Activated T-helper 9 cell treated with anti-CD3 and anti-CD28 coated beads, Interleukin-2, amount 50 U/mL, for 16 hours (primary cell): Measurements from ENCODE around the gene TECTA.

Experiments
- DNase-seq: peaks from one replicate; pipeline ENCODE4 v3.0.0-alpha.2; 2020; ENCODE audit warnings: low read depth

The TECTA gene, protein sequence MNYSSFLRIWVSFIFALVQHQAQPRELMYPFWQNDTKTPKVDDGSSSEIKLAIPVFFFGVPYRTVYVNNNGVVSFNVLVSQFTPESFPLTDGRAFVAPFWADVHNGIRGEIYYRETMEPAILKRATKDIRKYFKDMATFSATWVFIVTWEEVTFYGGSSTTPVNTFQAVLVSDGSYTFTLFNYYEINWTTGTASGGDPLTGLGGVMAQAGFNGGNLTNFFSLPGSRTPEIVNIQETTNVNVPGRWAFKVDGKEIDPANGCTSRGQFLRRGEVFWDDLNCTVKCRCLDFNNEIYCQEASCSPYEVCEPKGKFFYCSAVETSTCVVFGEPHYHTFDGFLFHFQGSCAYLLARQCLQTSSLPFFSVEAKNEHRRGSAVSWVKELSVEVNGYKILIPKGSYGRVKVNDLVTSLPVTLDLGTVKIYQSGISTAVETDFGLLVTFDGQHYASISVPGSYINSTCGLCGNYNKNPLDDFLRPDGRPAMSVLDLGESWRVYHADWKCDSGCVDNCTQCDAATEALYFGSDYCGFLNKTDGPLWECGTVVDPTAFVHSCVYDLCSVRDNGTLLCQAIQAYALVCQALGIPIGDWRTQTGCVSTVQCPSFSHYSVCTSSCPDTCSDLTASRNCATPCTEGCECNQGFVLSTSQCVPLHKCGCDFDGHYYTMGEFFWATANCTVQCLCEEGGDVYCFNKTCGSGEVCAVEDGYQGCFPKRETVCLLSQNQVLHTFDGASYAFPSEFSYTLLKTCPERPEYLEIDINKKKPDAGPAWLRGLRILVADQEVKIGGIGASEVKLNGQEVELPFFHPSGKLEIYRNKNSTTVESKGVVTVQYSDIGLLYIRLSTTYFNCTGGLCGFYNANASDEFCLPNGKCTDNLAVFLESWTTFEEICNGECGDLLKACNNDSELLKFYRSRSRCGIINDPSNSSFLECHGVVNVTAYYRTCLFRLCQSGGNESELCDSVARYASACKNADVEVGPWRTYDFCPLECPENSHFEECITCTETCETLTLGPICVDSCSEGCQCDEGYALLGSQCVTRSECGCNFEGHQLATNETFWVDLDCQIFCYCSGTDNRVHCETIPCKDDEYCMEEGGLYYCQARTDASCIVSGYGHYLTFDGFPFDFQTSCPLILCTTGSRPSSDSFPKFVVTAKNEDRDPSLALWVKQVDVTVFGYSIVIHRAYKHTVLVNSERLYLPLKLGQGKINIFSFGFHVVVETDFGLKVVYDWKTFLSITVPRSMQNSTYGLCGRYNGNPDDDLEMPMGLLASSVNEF (N-terminal part only)

DNA sequence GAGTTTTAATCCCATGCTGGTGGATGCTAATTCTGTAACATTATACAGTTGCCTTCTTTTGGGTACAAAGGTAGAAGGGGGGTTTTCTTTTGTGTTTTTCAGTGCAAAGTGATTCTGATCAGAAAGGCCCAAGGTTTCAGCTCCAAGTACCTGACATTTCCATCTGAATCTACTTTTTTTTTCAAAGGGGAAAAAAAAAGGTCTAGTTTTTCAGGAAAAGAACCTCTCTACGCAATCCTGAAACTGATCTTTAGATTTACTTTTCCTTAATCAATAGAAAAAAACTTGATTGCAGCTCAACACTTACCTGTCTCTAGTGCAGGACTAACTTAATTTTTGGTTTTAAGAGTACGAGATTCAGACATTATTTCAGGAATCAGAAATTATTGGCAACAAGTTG, at the start of gene TECTA:
TECTA (plus strand) TSS at position 301 of the 400 bp plus-strand sequence. CDS start 1,423 bp downstream, outside the sequence.
- no peak for DNase-seq

DNA sequence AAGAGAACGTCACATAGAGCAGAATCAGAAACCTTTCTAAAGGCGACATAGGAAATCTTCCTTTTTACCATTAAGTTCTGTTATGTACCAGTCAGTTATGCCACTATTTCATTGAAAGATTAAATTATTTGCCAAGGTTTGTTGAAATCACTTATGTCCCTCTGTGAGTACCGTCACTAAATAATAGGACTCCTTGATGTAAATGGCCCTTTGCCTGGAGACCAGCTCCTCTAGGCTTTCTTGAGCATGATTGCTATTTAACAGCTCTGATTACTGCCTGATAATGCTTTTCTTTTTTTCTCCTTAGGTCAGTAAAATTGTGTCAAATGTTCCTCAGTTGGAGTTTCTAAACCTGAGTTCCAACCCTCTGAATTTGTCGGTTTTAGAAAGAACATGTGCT, 47.8 kb upstream of the TECTA start:
- DNase-seq, result no peak

DNA sequence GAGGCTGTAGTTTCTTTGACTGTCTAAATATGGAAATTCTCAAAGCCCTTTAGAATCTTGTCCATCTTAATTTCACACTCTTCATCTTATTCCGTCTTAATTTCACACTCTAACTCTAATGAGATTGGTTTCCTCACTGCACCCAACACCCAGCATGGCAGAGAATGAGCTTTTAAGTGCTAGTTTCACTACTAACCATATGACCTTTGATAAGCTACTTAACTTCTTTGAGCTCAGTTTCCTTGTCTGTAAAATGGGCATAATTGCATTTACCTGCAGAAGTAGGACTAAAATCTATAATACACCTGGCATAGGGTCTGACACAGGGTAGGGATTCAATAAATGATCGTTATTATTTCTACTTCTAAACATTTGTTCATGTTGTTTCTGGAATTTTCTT, 46.8 kb upstream of the TECTA start:
- DNase-seq, result no peak

DNA sequence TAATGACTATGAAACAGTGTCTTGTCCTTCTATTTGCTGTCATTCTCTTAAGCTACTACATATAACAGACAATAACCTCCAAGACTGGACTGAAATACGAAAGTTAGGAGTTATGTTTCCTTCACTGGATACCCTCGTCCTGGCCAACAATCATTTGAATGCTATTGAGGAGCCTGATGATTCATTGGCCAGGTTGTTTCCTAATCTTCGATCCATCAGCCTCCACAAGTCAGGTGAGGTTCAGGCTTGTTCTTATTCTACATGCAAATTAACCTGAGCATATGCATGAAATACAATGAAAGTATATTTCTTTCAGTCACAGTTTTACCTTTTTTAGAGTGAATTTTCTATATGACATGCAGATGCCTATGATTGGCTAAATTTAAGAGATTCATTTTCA, 46.0 kb upstream of the TECTA start:
- DNase-seq, result no peak

DNA sequence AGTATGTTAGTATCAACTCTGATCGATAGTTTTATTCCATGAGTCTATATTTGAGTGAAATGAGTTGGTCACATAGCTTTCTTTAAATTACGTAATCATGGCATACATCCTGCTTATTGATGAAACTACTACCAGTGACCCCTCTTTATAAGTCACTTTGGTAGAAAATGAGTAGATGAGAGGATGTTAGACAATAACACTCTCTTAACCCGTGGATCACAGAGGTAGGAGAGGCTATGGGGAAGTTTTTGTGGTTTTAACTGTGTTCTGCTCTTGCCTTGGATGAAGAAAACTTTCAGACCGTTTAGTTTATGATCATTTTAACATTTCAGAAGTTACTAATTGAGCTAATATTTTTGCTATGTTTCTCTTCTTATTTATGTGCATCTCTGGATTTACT, 43.1 kb upstream of the TECTA start:
- no peak for DNase-seq

DNA sequence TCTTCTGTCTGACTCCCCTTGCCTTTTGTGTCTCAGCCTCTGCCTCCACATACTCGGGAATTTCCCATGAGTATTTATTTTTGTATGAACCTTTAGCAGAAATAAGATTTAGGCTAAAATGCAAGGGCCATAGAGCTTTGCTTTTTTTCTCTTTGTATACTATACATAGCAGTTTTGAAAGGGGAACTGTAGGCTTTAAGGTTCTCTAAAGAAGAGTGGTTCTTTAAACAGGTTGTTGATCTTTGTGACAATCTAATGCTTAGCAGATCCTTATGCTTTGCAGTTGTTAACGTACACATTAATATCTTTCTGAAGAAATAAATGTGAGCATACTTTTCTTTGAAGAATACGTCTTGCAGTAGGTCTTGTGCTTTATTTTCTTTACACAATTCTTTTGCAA, 42.1 kb upstream of the TECTA start:
- no peak for DNase-seq

DNA sequence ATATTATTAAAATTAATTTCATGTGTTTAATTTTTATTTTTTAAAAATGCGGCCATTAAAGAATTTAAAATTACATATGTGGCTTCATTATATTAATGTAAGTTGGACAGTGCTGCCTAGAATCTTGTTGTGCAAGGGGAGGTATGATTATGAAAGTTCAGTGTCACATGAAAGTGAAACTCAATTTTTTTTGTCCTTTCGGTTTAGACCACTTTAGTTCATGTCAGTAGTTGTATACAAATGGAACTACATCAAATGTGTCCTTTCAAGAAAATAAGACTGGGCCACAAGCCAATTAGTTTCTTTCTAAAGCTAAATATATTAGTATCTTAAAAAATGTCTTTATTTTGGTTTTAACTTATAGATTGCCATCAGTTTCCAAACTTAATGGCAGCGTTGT, 41.4 kb upstream of the TECTA start:
- no peak for DNase-seq

DNA sequence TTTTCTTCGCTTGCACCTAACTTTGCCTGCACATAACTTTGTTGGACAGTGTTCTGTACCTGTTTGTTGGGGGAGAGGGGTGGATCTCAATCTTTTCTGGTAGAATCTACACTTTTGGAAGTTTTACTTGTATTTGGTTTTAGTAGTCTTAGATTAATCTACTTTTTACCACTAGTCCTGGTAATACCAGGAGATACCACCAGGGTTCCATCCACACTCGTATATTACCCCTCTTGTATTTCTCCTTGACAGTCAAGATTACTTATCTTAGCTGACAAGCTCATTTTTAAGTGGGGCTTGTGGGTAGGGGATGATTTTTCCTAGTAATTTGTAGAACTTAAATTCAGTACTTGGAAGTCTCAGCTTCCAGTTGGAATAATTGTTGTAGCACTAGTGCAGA, 37.3 kb upstream of the TECTA start:
- no peak for DNase-seq

DNA sequence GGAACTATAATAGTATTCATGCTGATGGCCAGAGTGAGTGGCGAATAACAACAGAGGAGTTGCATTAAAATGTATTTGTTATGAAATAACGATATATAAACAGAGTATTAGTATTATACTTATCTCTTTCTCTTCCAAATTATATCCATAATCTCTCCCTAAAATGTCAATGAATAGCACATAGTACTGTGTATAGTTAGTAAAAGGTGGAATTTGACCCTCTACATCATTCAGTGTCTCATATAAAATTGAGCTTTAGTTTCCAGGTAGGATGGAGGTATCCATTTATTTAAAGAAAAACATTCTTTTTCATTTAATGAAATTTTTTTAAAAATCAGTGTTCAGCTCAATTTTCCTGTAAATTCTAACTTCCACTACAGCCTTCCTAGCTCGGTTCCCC, 34.4 kb upstream of the TECTA start:
- DNase-seq, result no peak

DNA sequence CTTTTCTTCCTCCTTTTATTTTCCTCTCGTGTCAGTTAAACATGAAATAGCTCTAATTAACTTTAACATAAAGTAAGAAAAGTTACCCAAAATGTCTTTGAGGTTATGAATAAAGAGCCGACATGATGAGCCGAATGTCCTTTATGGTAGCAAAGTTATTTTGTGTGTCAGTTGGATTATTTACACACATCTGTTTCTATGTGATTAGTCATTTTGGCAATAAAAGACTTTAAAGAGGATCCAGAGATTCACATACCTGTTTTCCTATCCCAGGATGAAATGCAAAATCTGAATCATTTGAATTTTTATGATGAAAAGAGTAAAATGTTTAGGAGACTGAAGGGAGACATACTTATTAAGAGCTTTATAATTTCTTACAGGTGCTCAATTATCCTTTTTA, 34.0 kb upstream of the TECTA start:
- no peak for DNase-seq

DNA sequence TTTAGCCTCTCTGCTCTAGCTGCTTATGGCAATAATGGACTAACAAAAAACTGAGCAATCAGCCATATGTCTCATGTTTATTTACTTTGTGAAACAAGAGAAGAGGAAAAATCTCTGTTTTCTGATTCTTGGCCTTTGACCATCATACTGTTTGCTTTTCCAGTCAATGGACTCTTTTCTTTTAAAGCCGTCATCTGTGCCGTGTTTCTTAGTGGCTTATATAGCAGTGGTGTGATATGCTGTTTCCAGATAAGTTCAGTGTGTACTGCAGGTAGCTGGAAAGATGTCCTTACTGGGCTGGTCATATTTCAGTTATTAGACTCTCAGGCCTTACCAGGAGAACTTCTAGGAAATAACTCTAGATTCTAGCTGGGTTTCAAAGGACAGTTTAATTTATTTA, 33.6 kb upstream of the TECTA start:
- DNase-seq, result no peak

DNA sequence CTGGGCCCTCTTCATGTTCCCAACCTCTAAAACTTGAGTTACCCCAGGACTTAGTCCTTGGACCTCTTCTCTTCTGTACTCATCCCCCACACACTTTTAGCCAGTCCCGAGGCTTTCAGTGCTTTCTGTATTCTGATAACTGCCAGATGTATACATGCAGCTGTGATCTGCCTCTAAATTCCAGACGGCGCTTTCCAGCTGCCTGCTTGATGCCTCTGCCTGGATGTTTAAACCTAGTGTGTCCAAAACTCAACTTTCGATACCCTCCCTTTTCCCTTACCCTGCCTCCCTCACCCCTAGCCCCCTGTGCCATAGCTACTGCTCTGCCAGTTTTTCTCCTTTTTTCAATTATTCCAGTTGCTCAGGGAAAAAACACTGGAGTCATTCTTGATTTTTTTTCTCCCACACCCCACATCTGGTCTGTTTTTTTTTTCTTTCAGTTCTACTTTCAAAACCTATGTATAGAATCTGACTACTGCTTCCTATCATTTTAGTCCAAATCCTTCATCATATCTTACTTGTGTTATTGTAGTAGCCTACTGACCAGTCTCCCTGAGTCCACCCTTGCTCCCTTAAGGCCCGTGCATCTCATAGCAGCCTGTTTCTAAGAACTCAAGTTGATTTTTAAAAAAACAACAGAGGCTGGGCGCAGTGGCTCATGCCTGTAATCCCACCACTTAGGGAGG, 32.9 kb upstream of the TECTA start:
- no peak for DNase-seq

DNA sequence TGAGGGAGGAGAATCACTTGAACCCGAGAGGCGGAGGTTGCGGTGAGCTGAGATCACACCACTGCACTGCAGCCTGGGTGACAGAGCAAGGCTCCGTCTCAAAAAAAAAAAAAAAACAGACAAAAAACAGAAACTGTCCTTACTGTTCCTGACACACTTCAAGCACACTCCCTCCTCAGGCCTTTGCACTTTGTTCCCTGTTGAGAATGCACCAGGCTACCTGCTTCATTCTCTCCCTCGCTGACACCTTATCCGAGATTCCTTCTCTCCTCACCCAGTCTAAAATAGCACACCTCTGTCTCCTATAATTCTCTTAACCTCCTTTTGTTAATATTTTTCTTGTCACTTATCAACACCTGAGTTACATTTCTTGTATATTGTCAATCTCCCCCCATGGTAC, 32.3 kb upstream of the TECTA start:
- no peak for DNase-seq

DNA sequence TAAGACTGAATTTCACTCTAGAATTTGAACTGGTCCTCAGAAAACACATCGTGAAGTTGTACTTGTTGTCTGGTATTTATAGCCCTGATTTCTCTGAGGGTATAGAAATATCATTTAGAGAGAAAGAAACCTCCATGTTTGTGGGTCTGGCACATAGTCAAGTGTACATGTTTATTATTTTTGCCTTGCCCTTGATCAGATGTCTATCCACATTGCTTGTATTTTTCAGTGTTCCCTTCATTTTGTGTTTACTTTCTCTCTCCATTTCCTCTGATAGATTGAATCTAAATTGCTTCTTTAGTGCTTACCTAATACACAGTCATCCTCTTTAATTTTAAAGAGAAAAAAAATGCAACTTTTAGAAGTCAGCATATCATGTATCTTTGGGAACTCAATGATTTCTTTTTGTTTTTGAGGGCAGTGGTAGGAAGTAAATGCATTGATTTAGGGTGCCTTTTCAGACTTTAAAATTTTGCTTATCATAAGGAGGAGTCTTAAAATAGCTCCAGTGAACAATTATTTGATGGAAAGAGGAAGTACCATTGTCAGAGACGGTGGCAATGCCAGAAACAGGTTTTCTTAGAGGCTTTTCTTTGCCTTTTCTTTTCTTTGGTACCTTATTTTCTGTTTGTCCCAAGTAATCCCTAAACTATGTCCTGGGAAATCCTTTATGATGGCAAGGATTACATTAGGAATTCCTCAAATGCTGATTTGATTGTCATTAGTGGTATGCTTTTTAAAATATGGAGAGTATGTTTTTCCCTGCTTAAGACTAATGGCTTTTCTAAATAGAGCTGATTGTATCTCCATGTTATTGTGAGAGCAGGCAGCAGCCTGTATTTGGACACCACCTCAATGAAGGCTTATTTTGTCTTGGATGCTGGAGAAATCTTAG, 29.8 kb upstream of the TECTA start:
- DNase-seq, result no peak

DNA sequence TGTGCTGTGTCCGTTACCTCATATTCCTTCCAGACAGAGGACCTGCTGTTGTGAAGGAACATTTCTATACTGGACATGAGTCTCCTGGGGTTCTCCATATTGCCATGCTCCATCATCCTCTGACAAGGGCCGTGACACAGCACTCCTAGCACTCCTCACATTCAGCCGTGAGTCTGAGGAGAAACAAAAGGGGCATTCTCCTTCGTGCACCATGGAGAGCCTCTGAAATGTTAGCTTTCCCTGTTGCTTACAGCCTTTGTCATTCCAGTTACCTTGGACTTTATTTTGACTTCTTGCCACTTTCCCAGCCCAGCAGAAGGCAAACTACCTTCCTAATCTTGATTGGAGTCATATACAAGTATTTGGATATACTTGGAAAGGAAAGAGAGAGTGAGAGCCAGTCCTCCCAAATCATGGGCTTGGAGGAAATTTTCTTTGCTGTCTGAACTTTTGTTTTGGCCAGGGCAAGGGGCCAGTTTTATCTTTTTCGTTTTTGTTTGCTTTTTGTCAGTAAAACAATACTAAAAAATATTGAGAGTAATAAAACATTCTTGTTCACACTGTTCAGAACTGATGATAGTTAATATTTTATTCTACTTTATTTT, 29.1 kb upstream of the TECTA start:
- DNase-seq, result no peak

DNA sequence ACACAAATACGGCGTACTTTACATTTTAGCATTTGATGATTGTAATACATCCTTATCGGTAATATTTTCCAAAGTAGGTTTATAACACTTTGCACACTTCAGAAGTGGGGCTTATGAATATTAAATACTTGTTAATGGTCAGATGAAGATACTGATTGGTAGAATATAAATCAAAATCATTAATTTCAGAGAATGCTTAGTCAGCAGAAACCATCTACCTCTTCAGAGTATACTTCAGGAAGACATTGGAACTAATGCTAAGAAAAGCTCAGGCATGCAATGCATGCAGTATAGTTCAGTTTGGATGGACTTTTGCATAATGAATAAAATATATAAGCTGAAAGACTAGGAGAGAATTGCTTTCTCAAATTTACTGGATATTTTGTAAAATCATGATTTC, 19.7 kb upstream of the TECTA start:
- no peak for DNase-seq

DNA sequence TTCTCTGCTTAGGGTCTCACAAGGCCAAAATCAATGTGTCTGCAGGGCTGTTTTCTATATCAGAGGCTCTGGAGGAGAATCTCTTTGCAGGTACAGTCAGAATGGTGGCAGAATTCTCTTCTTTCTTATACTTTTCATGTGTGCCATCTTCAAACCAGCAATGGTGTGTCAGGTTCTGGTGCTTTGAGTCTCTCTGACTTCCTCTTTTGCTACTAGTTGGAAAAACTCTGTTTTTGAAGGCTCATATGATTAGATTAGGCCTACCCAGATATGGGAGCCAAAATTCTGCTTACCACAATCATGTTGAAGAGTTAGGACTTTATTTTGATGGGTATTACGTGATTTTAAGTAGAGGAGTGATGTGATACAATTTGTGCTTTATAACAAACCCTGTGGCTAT, 18.8 kb upstream of the TECTA start:
- no peak for DNase-seq

DNA sequence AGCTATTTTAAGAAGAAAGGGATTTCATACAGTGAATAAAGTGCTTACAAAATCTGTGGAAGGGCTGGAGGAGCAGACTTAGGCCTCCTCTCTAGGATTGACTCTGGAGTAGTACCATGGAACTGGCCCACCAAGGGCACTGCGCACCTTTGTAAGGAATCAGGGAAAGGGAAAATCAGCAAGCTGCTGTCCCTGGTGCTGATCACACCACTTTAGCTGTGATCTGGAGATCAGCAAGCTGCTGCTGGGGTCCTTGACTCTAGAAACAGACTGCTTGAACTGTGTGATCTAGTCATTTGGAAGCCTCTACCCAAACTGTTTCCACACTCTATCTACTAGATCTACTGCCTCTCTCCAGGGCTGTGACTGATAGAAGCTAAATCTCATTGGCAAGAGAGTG, 18.4 kb upstream of the TECTA start:
- no peak for DNase-seq

DNA sequence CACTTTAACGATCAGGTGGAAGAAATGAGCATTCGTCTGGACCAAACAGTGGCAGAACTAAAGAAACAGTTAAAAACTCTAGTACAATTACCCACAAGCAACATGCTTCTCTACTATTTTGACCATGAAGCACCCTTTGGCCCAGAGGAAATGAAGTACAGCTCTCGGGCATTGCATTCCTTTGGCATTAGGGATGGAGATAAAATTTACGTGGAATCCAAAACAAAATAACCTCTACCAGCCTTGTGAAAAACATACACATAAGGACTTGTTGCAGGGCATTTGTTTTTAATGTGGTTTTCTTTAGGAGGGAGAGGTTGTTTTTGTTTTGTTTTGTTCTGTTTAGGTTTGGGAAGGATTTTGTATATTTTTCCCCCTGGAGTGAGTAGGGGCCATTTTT, 14.2 kb upstream of the TECTA start:
- no peak for DNase-seq

DNA sequence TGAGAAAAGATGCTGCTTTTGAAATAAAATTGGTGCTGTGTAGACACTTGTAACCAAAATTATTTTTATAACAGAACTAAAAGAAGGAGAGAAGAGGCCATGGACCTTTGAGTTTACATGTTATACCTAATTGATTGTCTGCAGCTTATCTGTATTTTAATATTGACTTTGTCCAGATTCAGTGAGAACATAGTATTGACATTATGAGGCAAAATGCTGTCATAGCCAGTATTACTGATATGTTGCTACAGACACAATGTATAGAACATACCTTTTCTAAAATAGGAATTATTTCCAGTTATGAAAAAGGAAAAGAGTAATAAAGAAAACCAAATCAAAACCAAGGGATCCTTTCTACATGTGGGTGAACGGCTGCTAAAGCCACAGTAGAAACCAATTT, 11.5 kb upstream of the TECTA start:
- no peak for DNase-seq
